PC-3 (cell line): ENCODE data around the gene SLC2A4. TPM values are rescaled to one million over a fixed set of nuclear protein-coding genes. Genes with fewer than 3 reads are reported as not detected.
"Not testable (repeated sequence)": the region's sequence is repeated elsewhere in the genome, so short reads cannot be mapped to it uniquely, and the experiment has no call there.

Source experiments
- ATAC-seq: fragments of 200-7000 bp; cut with Tn5 transposase; 2 replicates; pipeline ENCODE4 v1.9.1; 2020; ENCODE audit warnings: mild to moderate bottlenecking, moderate library complexity
- BruUV-seq: library from RNA; stranded (reverse); fragments of 400-500 nt; replicated peaks from 2 replicates; lab custom pipeline; 2021; lab: Mats Ljungman, UMichigan
- CTCF ChIA-PET: fragments of 300-600 bp; sonication (Branson Sonifier 250); formaldehyde crosslinking; loops from one replicate; lab custom pipeline; 2022; ENCODE audit warnings: antibody characterized with exemption; lab: Charles Lee
- POLR2A ChIA-PET: fragments of 300-600 bp; sonication (Branson Sonifier 250); formaldehyde crosslinking; loops from one replicate; lab custom pipeline; 2022; ENCODE audit warnings: antibody characterized with exemption; ENCODE audit not compliant: unreplicated experiment; lab: Charles Lee
- DNase-seq: peaks from one replicate; pipeline ENCODE4 v3.0.0-alpha.2; 2015
- H2AFZ ChIP-seq: fragments of 300-600 bp; sonication (generic); 2 replicates; pipeline ENCODE4 v1.6.0; 2016; ENCODE audit warnings: antibody characterized with exemption, low read length
- H3F3A ChIP-seq: fragments of 300-600 bp; sonication (generic); one replicate; pipeline ENCODE4 v1.6.0; 2017; ENCODE audit warnings: antibody characterized with exemption, low read length, control low read depth, mild to moderate bottlenecking; ENCODE audit not compliant: unreplicated experiment
- H3K27ac ChIP-seq: fragments of 300-600 bp; sonication (generic); 2 replicates; pipeline ENCODE4 v1.5.1; 2016; ENCODE audit warnings: mild to moderate bottlenecking, low read length
- H3K27me3 ChIP-seq: fragments of 300-600 bp; sonication (generic); 2 replicates; pipeline ENCODE4 v1.6.1; 2016; ENCODE audit warnings: low read length, mixed read lengths
- H3K36me3 ChIP-seq: fragments of 300-600 bp; sonication (generic); 2 replicates; pipeline ENCODE4 v1.6.1; 2016; ENCODE audit warnings: low read depth, mixed run types, low read length, mixed read lengths
- H3K4me1 ChIP-seq: fragments of 300-600 bp; sonication (generic); 2 replicates; pipeline ENCODE4 v1.5.1; 2016; ENCODE audit warnings: low read length; ENCODE audit not compliant: insufficient read depth
- H3K4me2 ChIP-seq: fragments of 300-600 bp; sonication (generic); 2 replicates; pipeline ENCODE4 v1.6.0; 2016; ENCODE audit warnings: low read length
- H3K4me3 ChIP-seq: fragments of 300-600 bp; sonication (generic); 2 replicates; pipeline ENCODE4 v1.5.1; 2016; ENCODE audit warnings: mild to moderate bottlenecking, low read length, mixed read lengths
- H3K79me2 ChIP-seq: fragments of 300-600 bp; sonication (generic); 2 replicates; pipeline ENCODE4 v1.6.1; 2017; ENCODE audit warnings: low read length, mixed read lengths
- H3K9ac ChIP-seq: fragments of 300-600 bp; sonication (generic); 2 replicates; pipeline ENCODE4 v1.6.0; 2016; ENCODE audit warnings: mild to moderate bottlenecking, low read length
- H3K9me2 ChIP-seq: fragments of 300-600 bp; sonication (generic); replicated peaks from 2 replicates; pipeline ENCODE4 v1.6.1; 2016; ENCODE audit warnings: mixed run types, low read length, mixed read lengths
- H3K9me3 ChIP-seq: fragments of 300-600 bp; sonication (generic); 2 replicates; pipeline ENCODE4 v1.6.1; 2016; ENCODE audit warnings: low read length, mixed read lengths
- H4K20me1 ChIP-seq: fragments of 300-600 bp; sonication (generic); 2 replicates; pipeline ENCODE4 v1.6.1; 2016; ENCODE audit warnings: low read length, mixed read lengths
- CTCF ChIP-seq: fragments of 300-600 bp; sonication (generic); conservative IDR thresholded peaks from 2 replicates; pipeline ENCODE4 v1.5.1; 2017; ENCODE audit warnings: antibody characterized with exemption, low read depth, mild to moderate bottlenecking, low read length
- EZH2 ChIP-seq: fragments of 300-600 bp; sonication (generic); IDR thresholded peaks from one replicate; pipeline ENCODE4 v1.6.1; 2017; ENCODE audit warnings: antibody characterized with exemption, mild to moderate bottlenecking, low read length; ENCODE audit not compliant: unreplicated experiment
- EZH2phosphoT487 ChIP-seq: fragments of 300-600 bp; sonication (generic); IDR thresholded peaks from 2 replicates; pipeline ENCODE4 v1.6.1; 2018; ENCODE audit warnings: mild to moderate bottlenecking, antibody characterized with exemption, low read length, borderline replicate concordance
- intact Hi-C: fragments of 100-400 bp; cut with micrococcal nuclease; formaldehyde crosslinking; loops from 2 replicates; pipeline ENCODE4 v1.9.0; 2023
- total RNA-seq: library from RNA; depleted of rRNA; stranded (reverse); fragments of >200 nt; gene quantifications from 2 replicates; pipeline ENCODE4 v1.2.3, GENCODE V29; 2014

The SLC2A4 gene
- total RNA-seq, 1 experiment from 2014 or later: 0.29 TPM

- CTCF ChIA-PET: no interaction called here
These were observed 49.1 kb downstream of the SLC2A4 start for GRCh38 chr17:7330638-7331015.

DNA sequence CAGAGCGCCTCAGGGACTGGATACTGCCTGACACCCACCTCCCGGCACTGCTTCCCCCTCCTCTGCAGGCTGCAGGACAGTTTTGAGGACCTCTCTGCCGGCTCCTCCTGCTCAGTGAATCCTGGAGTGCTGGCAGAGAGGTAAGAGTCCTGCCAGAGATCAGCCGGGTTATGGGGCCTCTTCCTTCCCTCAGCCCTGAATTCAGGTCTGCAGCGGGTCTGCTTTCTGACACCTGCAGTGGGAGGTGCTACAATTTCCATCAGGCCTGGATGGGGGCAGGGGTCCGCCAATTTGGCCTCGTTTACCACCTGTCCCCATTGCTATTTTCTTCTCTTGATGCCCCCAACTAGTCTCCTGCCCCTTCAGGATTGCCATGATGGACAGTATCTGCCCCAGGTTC is 50.6 kb downstream of the SLC2A4 start:
- H3K9me3 ChIP-seq: no peaks in the 10 kb centered on the region
- no peak for TF ChIP-seq EZH2
- TF ChIP-seq EZH2phosphoT487: no peak
- TF ChIP-seq CTCF: no peak
- intact Hi-C loops: no loop called here
- ATAC-seq (no peak), DNase-seq (no peak)
- no peak overlapping the region for H3K4me3 ChIP-seq
- BruUV-seq: no TSS peak
- peaks cover 16% of the 10 kb centered on the region for H3K79me2 ChIP-seq
- H3K27ac ChIP-seq: no peak overlapping the region
- no peak overlapping the region for H2AFZ ChIP-seq
- ChIA-PET POLR2A (no interaction called here), CTCF (no interaction called here)
- H3K4me2 ChIP-seq: no peak overlapping the region
- H3K36me3 ChIP-seq: no peaks in the 10 kb centered on the region
- no peaks in the 10 kb centered on the region for H3K9me2 ChIP-seq
- no peaks in the 10 kb centered on the region for H4K20me1 ChIP-seq
- no peaks in the 10 kb centered on the region for H3F3A ChIP-seq
- H3K27me3 ChIP-seq: no peaks in the 10 kb centered on the region
- no peak overlapping the region for H3K9ac ChIP-seq
- H3K4me1 ChIP-seq: 0 out of 2 replicates have a peak, but pooled peaks cover 6% of the 10 kb centered on the region

More at GRCh38 chr17:7330638-7331015, 49.1 kb downstream of the SLC2A4 start:
- Histone ChIP-seq H3K4me3 (peak overlapping the region; percentile 96), H3K4me2 (peak overlapping the region; percentile 99), H3K9me3 (no peaks in the 10 kb centered on the region), H3K27me3 (no peaks in the 10 kb centered on the region), H3K9me2 (no peaks in the 10 kb centered on the region), H3K4me1 (0 out of 2 replicates have a peak, but pooled peaks cover 6% of the 10 kb centered on the region), H3K79me2 (peaks cover 16% of the 10 kb centered on the region), H4K20me1 (no peaks in the 10 kb centered on the region), H2AFZ (peak overlapping the region; percentile 95; the same call in 1 of the 2 replicates), H3K36me3 (no peaks in the 10 kb centered on the region), H3K27ac (no peak overlapping the region), H3F3A (no peaks in the 10 kb centered on the region), H3K9ac (no peak overlapping the region)
- POLR2A ChIA-PET: no interaction called here
- TF ChIP-seq EZH2 (no peak), CTCF (no peak), EZH2phosphoT487 (no peak)
- DNase-seq (no peak), ATAC-seq (no peak)
- intact Hi-C loops: no loop called here
- no TSS peak for BruUV-seq

DNA sequence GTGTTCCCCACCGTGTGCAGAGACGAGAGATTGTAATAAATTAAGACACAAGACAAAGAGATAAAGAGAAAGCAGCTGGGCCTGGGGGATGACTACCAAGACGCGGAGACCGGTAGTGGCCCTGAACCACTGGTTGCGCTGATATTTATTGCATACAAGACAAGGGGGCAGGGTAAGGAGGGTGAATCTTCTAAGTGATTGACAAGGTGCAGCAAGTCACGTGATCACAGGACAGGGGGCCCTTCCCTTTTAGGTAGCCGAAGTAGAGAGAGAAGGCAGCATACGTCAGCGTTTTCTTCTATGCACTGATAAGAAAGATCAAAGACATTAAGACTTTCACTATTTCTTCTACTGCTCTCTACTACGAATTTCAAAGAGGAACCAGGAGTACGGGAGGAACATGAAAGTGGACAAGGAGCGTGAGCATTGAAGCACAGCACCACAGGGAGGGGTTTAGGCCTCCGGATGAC is 51.1 kb downstream of the SLC2A4 start:
- H3K9ac ChIP-seq, ATAC-seq, H3F3A ChIP-seq, H4K20me1 ChIP-seq, POLR2A ChIA-PET, H3K36me3 ChIP-seq, H3K4me3 ChIP-seq, H3K4me2 ChIP-seq, BruUV-seq, H3K27me3 ChIP-seq, H3K9me3 ChIP-seq, H2AFZ ChIP-seq, H3K27ac ChIP-seq, H3K4me1 ChIP-seq, DNase-seq, CTCF ChIA-PET, intact Hi-C loops, H3K9me2 ChIP-seq: not testable (repeated sequence)
- peaks cover 14% of the 10 kb centered on the region for H3K79me2 ChIP-seq
